Measurements from ENCODE around the gene LCN1. TPM values are rescaled to one million over a fixed set of nuclear protein-coding genes. Genes with fewer than 3 reads are reported as not detected.
"Not testable (repeated sequence)": the region's sequence is repeated elsewhere in the genome, so short reads cannot be mapped to it uniquely, and the experiment has no call there.

Gene LCN1
- total and polyA plus RNA-seq, 2 of the 4 experiments (the other 2 are of a cell fraction): not detected

- intact Hi-C loops (cut with micrococcal nuclease) (no loop called here), in situ Hi-C loops (cut with MboI; ENCODE audit: low sequenced_read_pairs) (no loop called here), dilution Hi-C loops (cut with HindIII; ENCODE audit: low sequenced_read_pairs, unreplicated experiment) (no loop called here)
- no peak overlapping the region for H2AFZ ChIP-seq (replicated peaks; ENCODE audit: low read length, poor library complexity)
- TF ChIP-seq CEBPB (IDR thresholded peaks at IDR 0.05; ENCODE audit: low read depth, low read length) (peak; percentile 11; the same call in 1 of the 2 replicates), RCOR1 (IDR thresholded peaks at IDR 0.05; ENCODE audit: insufficient replicate concordance, low read length) (no peak), MAFK (IDR thresholded peaks at IDR 0.05; ENCODE audit: low read depth, low read length) (no peak)
- no peak overlapping the region for H3K14ac ChIP-seq (replicated peaks; ENCODE audit: low read depth, low read length)
- H3K23ac ChIP-seq (ENCODE audit: low read depth, low read length): no peak overlapping the region
- 76% methylated on average over 13 of the region's 30 CpGs; no CpG with 5 or more reads in 1 of the 2 experiments for WGBS, 2 experiments (ENCODE audit: extremely low coverage in 2 of 2, insufficient read length in 1 of 2)
- H3K4me1 ChIP-seq (ENCODE audit: control insufficient read depth, insufficient read depth, low read length): no peaks in the 10 kb centered on the region
- ChIA-PET POLR2A (ENCODE audit: unreplicated experiment) (interaction anchor here (0.6 kb wide), 1 partner anchor 21 kb away, joined by 4 read pairs; no protein-coding TSS in a partner anchor), CTCF (no interaction called here)
- no peak overlapping the region for H3K4me2 ChIP-seq (ENCODE audit: low read depth, low read length)
- peaks cover 4% of the 10 kb centered on the region for H3K27me3 ChIP-seq (ENCODE audit: control insufficient read depth, insufficient read depth, low read length)
- H2BK5ac ChIP-seq (ENCODE audit: low read depth, low read length, poor library complexity, severe bottlenecking): no peak overlapping the region
- H3K56ac ChIP-seq (ENCODE audit: extremely low read depth, insufficient read depth, low read length): no peak overlapping the region
- H3K79me1 ChIP-seq (ENCODE audit: low read depth in 1 of 2, low read length in 2 of 2): no peaks in the 10 kb centered on the region
- no peak overlapping the region for H3K18ac ChIP-seq (ENCODE audit: low read depth, low read length)
- H4K20me1 ChIP-seq (ENCODE audit: insufficient read depth, low read length): no peaks in the 10 kb centered on the region
- H2AK5ac ChIP-seq (ENCODE audit: low read depth, low read length): no peak overlapping the region
- no peak overlapping the region for H4K8ac ChIP-seq (ENCODE audit: low read depth in 2 of 2, low read length in 2 of 2)
- H3K4me3 ChIP-seq (ENCODE audit: insufficient read depth, low read depth, low read length): no peak overlapping the region
- H3K9me1 ChIP-seq (ENCODE audit: insufficient read depth, low read length): no peaks in the 10 kb centered on the region
- no TSS peak for BruUV-seq (replicated peaks)
- no peak overlapping the region for H3K27ac ChIP-seq (ENCODE audit: insufficient read depth, low read length)
- H2BK120ac ChIP-seq (ENCODE audit: low read depth, low read length): no peak overlapping the region
- H2BK20ac ChIP-seq (ENCODE audit: low read depth, low read length): no peak overlapping the region
- H3K9me3 ChIP-seq (ENCODE audit: control insufficient read depth, insufficient read depth, low read length): no peaks in the 10 kb centered on the region
- H4K5ac ChIP-seq (ENCODE audit: low read depth, low read length): no peak overlapping the region
- ATAC-seq (ENCODE audit: low read depth) (no peak), DNase-seq (no peak)
- H2AK9ac ChIP-seq (replicated peaks; ENCODE audit: low read depth, low read length, poor library complexity): no peak overlapping the region
- no peak overlapping the region for H3K9ac ChIP-seq (ENCODE audit: low read depth, low read length)
- H4K91ac ChIP-seq (ENCODE audit: insufficient read depth, low read depth, low read length): no peak overlapping the region
- no peak overlapping the region for H2BK15ac ChIP-seq (ENCODE audit: low read depth, low read length)
- no peaks in the 10 kb centered on the region for H3K36me3 ChIP-seq (ENCODE audit: control insufficient read depth, insufficient read depth, low read length)
- no peak overlapping the region for H3K4ac ChIP-seq (ENCODE audit: low read depth, low read length)
Measured at GRCh38 chr9:135526730-135527571, 5.7 kb downstream of the LCN1 start.

GRCh38 chr9:135528842-135529435 is 7.7 kb downstream of the LCN1 start:
- H4K5ac ChIP-seq (ENCODE audit: low read depth, low read length); H2BK15ac ChIP-seq (ENCODE audit: low read depth, low read length); H2BK120ac ChIP-seq (ENCODE audit: low read depth, low read length); H3K4me1 ChIP-seq (ENCODE audit: control insufficient read depth, insufficient read depth, low read length); intact Hi-C loops (cut with micrococcal nuclease); H2AFZ ChIP-seq (replicated peaks; ENCODE audit: low read length, poor library complexity); H2BK20ac ChIP-seq (ENCODE audit: low read depth, low read length); in situ Hi-C loops (cut with MboI; ENCODE audit: low sequenced_read_pairs); H3K27me3 ChIP-seq (ENCODE audit: control insufficient read depth, insufficient read depth, low read length); dilution Hi-C loops (cut with HindIII; ENCODE audit: low sequenced_read_pairs, unreplicated experiment); H3K9me3 ChIP-seq (ENCODE audit: control insufficient read depth, insufficient read depth, low read length); H3K18ac ChIP-seq (ENCODE audit: low read depth, low read length); H3K27ac ChIP-seq (ENCODE audit: insufficient read depth, low read length); H3K23ac ChIP-seq (ENCODE audit: low read depth, low read length); H3K14ac ChIP-seq (replicated peaks; ENCODE audit: low read depth, low read length); H4K8ac ChIP-seq (ENCODE audit: low read depth in 2 of 2, low read length in 2 of 2); BruUV-seq (replicated peaks); H3K9me1 ChIP-seq (ENCODE audit: insufficient read depth, low read length); H3K9ac ChIP-seq (ENCODE audit: low read depth, low read length); H3K4ac ChIP-seq (ENCODE audit: low read depth, low read length); DNase-seq; H2AK9ac ChIP-seq (replicated peaks; ENCODE audit: low read depth, low read length, poor library complexity); H4K20me1 ChIP-seq (ENCODE audit: insufficient read depth, low read length); H3K4me3 ChIP-seq (ENCODE audit: insufficient read depth, low read depth, low read length); H2BK5ac ChIP-seq (ENCODE audit: low read depth, low read length, poor library complexity, severe bottlenecking); ATAC-seq (ENCODE audit: low read depth); H3K79me1 ChIP-seq (ENCODE audit: low read depth in 1 of 2, low read length in 2 of 2); H4K91ac ChIP-seq (ENCODE audit: insufficient read depth, low read depth, low read length); H3K4me2 ChIP-seq (ENCODE audit: low read depth, low read length); H3K36me3 ChIP-seq (ENCODE audit: control insufficient read depth, insufficient read depth, low read length); H2AK5ac ChIP-seq (ENCODE audit: low read depth, low read length); H3K56ac ChIP-seq (ENCODE audit: extremely low read depth, insufficient read depth, low read length): not testable (repeated sequence)
- ChIA-PET POLR2A (ENCODE audit: unreplicated experiment) (interaction anchor here (0.5 kb wide), 1 partner anchor 16 kb away, joined by 3 read pairs; no protein-coding TSS in a partner anchor), CTCF (interaction anchor here (0.7 kb wide), 1 partner anchor 24 kb away, joined by 3 read pairs; no protein-coding TSS in a partner anchor)
- WGBS, 2 experiments (ENCODE audit: extremely low coverage in 2 of 2, insufficient read length in 1 of 2): 100% methylated on average over 2 of the region's 10 CpGs; no CpG with 5 or more reads in 1 of the 2 experiments

All from IMR-90 (cell line).